Thoracic aorta (tissue), 2 donors: ENCODE measurements around the gene BTD. TPM values are rescaled to one million over a fixed set of nuclear protein-coding genes. Genes with fewer than 3 reads are reported as not detected.

Experiments
- ATAC-seq: fragments of 150-250 bp; one replicate; pipeline ENCODE4 v1.8.0; 2017; ENCODE audit warnings: low read depth; ENCODE audit not compliant: insufficient number of reproducible peaks, low FRiP score
- DNase-seq: peaks from one replicate; pipeline ENCODE4 v3.0.0-alpha.2; 2020; ENCODE audit warnings: low spot score
- H3K27ac ChIP-seq, 2 donors: fragments of 200-600 bp; sonication (generic); 1 replicate in 1 of 2; 2 replicates in 1 of 2; pipeline ENCODE4 v1.5.1; 2016; ENCODE audit warnings: mild to moderate bottlenecking in 2 of 2, moderate library complexity in 2 of 2
- H3K27me3 ChIP-seq: fragments of 200-600 bp; sonication (generic); replicated peaks from 2 replicates; pipeline ENCODE4 v1.6.0; 2016; ENCODE audit warnings: mild to moderate bottlenecking; ENCODE audit not compliant: insufficient read depth
- H3K36me3 ChIP-seq: fragments of 200-600 bp; sonication (generic); one replicate; pipeline ENCODE4 v1.5.1; 2016
- H3K4me1 ChIP-seq, 2 donors: fragments of 200-600 bp; sonication (generic); 1 replicate in 1 of 2; 2 replicates in 1 of 2; pipeline versions ENCODE4 v1.5.1 to v1.6.0; 2016; ENCODE audit warnings: low read depth in 2 of 2, mild to moderate bottlenecking in 1 of 2; ENCODE audit not compliant: control insufficient read depth in 1 of 2
- H3K4me3 ChIP-seq: fragments of 200-600 bp; sonication (generic); 2 replicates; pipeline ENCODE4 v1.5.1; 2016; ENCODE audit warnings: mild to moderate bottlenecking
- H3K9me3 ChIP-seq: fragments of 200-600 bp; sonication (generic); 2 replicates; pipeline ENCODE4 v1.5.1; 2016
- total RNA-seq, 2 donors: library from RNA; depleted of rRNA; stranded (reverse); fragments of >200 nt; gene quantifications; one replicate each; pipeline versions ENCODE4 v1.1.0 to v1.2.3, GENCODE V29; 2016
- TF ChIP-seq, protein P1 (sequence below): fragments of 200-600 bp; sonication (generic); IDR thresholded peaks from one replicate; pipeline ENCODE4 v1.5.1; 2019; ENCODE audit warnings: antibody characterized with exemption

The BTD gene
- total RNA-seq, 2 donors from 2014 or later = 19.4 to 23.3 TPM

DNA sequence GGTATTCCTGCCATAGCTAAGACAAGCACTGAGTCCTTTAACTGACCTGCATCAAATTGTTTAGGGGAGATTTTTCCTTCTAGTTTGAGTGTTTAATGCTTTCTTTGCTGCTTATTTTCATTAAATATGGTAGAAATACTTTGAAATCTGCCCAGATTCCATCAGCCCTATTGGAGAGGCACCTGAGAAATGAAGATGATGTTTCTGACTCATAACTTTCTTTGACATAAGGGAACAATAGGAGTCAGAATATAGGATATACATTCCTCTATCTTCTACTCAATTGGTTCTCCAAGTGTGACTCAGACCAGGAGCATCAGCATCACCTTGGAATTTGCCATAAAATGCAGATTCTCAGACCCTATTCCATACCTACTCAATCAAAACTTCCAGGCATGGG is 27.4 kb downstream of the BTD start:
- peaks cover 6 to 9% of the 10 kb centered on the region in 2 donors for H3K4me1 ChIP-seq
- H3K4me3 ChIP-seq = no peak overlapping the region
- TF ChIP-seq, protein P1, sequence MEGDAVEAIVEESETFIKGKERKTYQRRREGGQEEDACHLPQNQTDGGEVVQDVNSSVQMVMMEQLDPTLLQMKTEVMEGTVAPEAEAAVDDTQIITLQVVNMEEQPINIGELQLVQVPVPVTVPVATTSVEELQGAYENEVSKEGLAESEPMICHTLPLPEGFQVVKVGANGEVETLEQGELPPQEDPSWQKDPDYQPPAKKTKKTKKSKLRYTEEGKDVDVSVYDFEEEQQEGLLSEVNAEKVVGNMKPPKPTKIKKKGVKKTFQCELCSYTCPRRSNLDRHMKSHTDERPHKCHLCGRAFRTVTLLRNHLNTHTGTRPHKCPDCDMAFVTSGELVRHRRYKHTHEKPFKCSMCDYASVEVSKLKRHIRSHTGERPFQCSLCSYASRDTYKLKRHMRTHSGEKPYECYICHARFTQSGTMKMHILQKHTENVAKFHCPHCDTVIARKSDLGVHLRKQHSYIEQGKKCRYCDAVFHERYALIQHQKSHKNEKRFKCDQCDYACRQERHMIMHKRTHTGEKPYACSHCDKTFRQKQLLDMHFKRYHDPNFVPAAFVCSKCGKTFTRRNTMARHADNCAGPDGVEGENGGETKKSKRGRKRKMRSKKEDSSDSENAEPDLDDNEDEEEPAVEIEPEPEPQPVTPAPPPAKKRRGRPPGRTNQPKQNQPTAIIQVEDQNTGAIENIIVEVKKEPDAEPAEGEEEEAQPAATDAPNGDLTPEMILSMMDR = no peak

DNA sequence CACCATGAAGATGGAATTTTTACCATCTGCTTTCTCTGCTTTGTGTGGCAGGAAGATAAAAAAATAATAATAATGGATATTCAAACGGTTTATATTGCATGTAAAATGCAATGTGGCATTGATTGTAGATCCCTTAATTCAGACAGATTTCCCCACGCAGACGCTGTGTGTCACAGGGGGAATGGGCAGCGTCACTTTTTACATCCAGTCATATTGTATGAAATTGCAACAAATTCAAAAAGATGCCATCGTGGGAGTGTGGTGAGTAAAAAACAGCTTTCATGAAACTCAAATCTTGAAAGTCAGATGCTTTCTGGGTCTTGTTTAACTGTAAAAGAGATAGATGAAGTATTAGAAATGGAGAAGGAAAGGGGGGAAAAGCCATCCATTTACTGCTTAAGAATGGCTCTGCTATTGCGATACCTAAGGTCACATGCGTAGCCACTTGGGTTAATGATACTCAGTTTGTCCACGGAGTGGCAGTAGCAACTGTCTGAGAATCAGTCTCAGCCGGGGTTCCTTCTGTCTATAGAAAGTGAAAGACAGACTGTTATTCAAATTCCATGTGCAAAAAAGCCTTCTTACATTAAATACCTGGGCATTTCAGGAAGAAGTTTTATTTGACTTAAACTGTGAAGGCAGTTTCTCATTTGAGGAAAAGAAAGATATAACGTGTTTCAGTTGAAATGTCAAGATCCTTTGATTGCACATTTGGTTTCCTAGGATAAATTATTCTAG is 28.5 kb downstream of the BTD start:
- no peaks in the 10 kb centered on the region for H3K27me3 ChIP-seq
- peak overlapping the region in 1 of 2 donors; percentile 14 for H3K27ac ChIP-seq
- DNase-seq (no peak), ATAC-seq (peak; percentile 81)
- TF ChIP-seq, protein P1 = peak; percentile 71
- peaks cover 9 to 19% of the 10 kb centered on the region in 2 donors for H3K4me1 ChIP-seq
- H3K36me3 ChIP-seq = no peaks in the 10 kb centered on the region
- peak overlapping the region; percentile 70 for H3K4me3 ChIP-seq
- no peaks in the 10 kb centered on the region for H3K9me3 ChIP-seq

More for the DNA sequence above, 27.4 kb downstream of the BTD start:
- Histone ChIP-seq H3K9me3 (no peaks in the 10 kb centered on the region), H3K36me3 (no peaks in the 10 kb centered on the region), H3K27ac (no peak overlapping the region), H3K27me3 (no peaks in the 10 kb centered on the region)
- no peak for ATAC-seq
- DNase-seq = no peak

DNA sequence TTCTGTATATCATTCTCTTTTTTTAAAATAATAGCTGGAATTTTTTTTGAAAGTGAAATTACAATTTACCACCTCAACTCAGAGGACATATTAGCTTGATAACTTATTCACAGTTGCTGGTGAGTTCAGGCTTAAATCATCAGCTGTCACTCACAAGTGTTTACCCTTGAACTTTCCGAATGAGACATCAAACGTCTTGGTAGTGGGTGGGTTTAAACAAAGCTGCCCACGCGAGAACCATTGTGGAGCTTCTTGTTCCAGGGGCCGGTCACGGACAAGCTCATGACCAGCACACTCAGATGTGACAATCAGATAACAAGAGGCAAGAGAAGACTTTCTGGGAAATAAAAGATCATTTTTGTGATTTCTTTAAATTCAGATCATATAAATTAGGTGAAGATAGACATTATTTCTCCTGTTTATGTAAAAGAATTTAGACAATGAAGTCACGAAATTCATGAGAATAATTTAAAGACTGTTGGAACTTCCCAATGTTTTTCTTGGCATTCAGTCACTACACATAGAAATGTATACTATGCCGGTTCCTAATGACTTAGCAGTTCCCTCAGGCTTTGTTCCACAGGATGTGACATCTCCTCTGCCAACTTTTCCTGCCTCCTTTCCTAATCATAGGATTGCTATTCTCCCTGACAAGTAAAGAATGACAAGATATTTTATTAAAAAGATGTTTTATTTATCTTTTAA is 29.3 kb downstream of the BTD start:
- H3K4me1 ChIP-seq = peaks cover 9 to 27% of the 10 kb centered on the region in 2 donors
- TF ChIP-seq, protein P1 = no peak
- no peak for ATAC-seq

DNA sequence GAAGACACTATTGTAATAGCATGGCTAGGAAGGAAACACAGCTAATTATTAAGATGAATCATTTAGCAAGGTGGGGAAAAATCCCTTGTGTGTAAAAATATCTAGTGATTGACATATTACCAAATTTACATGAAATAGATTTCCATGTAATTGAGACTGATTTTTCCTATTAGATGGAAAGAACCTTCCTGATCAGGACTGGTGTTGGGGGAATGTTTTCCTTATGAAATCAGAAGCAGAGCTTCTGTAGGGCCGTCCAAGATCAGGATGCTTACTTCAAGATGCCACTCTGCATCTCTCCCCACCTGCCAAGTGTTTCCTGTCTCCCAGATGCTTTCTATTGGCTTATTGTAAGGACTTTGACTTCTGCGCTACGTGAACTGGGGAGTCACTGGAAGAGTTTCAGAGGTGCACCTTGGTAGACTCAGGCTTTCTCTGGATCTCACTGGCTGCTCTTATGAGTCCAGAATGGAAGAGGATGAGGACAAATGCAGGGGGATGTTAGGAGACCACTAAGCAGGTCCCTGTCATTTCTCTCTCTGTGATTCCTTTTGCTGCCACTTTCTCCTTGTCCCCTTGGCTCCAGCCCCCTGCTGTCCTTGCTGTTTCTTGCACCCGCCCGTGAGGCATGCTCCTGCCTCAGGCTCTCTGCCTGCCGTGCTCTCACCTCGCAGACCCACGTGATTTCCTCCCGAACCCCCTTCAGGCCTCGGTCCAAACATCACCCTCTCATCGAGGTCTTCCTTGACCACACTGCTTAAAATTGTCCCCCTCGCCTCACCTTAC is 30.1 kb downstream of the BTD start:
- no peaks in the 10 kb centered on the region for H3K36me3 ChIP-seq
- H3K27me3 ChIP-seq = no peaks in the 10 kb centered on the region
- no peak overlapping the region for H3K27ac ChIP-seq
- TF ChIP-seq, protein P1 = no peak
- H3K9me3 ChIP-seq = no peaks in the 10 kb centered on the region
- peaks cover 9 to 28% of the 10 kb centered on the region in 2 donors for H3K4me1 ChIP-seq
- DNase-seq (no peak), ATAC-seq (no peak)
- H3K4me3 ChIP-seq = no peak overlapping the region

More for the DNA sequence above, 29.3 kb downstream of the BTD start:
- Histone ChIP-seq H3K4me3 (peak overlapping the region; percentile 70), H3K9me3 (no peaks in the 10 kb centered on the region), H3K36me3 (no peaks in the 10 kb centered on the region), H3K27me3 (no peaks in the 10 kb centered on the region), H3K27ac (peak overlapping the region in 1 of 2 donors; percentile 14)
- DNase-seq = no peak

DNA sequence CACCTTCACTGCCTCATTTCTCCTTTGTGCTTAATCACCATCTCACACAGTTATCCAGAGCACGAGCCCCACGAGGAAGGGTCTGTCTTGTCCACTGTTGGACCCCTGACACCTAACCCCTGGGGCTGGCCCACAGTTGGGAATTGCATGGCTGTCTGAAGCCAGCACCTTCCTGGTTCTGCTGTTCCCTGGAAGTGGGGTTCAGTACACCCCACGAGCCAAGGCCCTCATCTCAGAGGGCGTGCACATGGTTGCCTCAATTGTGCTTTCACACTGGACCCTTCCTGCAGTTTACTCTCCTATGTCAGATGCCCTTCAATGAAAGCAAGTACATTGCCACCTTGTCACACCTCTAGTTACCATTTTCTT is 30.7 kb downstream of the BTD start:
- Histone ChIP-seq H3K27me3 (no peaks in the 10 kb centered on the region), H3K36me3 (no peaks in the 10 kb centered on the region), H3K27ac (no peak overlapping the region), H3K4me1 (peaks cover 9 to 28% of the 10 kb centered on the region in 2 donors), H3K9me3 (no peaks in the 10 kb centered on the region), H3K4me3 (no peak overlapping the region)
- ATAC-seq (no peak), DNase-seq (no peak)
- TF ChIP-seq, protein P1 = no peak
